NOMO-1 (cell line): ENCODE data around the gene EVC.
"Not testable (repeated sequence)": the region's sequence is repeated elsewhere in the genome, so short reads cannot be mapped to it uniquely, and the experiment has no call there.

Experiments
- DNase-seq, 2 experiments: peaks; one replicate each; lab custom pipeline; 2025; ENCODE audit not compliant: unreplicated experiment in 2 of 2; lab: John Stamatoyannopoulos, UW

The EVC gene

DNA sequence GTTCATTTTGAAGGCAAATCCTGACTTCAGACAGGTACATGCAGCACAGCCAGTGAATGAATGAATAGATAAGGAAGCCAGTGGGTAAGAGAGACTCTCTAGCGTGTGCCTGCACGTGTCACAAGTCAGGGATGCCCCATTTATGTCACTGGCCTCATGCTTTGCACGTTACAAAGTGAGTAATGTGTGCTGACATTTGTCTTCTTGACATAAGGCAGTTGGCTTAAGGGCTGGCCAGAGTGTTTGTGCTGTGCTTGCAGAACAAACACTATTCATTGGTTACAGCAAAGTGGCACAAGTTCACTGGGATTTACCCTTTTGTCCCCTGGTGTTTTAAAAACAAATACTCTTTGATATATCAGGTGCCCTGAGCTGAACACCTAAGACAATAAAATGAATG lies 125.9 kb downstream of the EVC start:
- no peak for DNase-seq

DNA sequence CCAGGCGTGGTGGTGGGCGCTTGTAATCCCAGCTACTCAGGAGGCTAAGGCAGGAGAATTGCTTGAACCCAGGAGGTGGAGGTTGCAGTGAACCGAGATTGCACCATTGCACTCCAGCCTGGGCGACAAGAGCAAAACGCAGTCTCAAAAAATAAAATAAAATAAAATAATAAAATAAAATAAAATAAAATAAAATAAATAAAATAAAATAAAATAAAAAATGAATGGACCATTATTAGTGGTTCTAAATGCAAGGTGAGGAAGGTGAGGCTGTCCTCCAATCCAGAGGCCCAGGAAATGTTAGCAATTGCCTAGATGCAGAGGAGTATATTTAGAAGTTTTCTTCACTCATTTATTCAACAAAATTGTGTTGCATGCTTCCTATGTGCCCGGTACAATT lies 126.5 kb downstream of the EVC start:
- not testable (repeated sequence) for DNase-seq

DNA sequence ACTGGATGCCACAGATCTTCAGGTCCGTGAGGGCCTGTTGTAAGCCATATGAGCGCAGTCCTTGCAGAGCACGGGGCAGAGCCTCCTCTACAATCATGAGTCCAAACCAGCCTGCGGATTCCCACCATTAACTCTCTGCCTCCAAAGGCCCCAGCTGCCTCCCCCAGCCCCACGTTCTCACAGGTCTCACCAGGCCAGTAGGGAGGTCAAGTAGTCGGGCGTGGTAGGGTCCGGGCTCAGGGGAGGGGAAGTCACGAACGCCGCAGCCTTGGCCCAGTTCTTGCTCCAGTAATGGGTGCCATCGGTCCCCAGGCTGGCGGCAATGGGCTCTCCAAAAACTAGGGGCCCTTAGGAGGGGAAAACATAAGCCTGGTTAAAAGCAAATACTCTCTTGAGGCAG lies 128.3 kb downstream of the EVC start:
- no peak for DNase-seq

DNA sequence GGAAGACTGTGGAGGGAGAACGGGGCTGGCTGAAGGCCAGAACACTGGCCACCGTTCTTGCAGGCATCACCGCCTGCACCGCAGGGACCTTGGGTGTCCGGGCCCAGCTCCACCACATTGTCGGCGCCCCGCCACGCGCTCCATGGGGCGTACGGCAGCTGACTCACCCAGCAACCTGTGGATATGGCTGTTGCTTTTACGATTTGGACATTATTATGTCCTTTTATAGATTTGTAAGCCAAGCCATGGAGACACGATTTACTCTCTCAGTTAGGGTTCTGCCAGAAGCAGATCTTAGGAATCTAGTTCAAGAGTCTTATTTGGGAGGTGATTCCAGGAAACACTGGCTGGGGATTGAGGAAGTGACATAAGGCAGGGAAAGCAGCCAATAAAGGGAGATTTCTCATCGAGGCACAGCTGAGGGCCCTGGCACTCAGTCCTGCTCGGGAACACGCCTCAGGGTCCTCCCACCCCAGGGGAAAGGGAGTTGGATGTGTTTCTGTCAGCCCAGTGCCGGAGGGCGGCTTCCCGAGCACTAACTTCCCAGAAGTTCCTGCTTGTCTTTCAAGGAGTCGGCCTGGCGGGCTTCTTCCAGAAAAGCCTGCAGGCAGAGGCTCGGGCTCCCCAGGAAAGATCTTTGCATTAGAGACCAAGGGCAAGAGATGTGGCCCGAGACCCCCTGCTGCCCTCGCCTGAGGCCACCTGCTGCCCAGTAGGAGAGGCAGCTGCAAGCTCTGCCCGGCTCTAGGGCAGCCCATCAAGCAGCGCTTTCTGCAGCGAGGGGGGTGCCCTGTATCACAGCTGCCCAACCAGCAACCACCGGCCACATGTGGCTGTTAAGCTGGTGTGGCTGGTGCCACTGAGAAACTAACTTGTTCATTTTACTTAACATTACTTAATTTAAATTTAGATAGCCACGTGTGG lies 129.0 kb downstream of the EVC start:
- no peak for DNase-seq

DNA sequence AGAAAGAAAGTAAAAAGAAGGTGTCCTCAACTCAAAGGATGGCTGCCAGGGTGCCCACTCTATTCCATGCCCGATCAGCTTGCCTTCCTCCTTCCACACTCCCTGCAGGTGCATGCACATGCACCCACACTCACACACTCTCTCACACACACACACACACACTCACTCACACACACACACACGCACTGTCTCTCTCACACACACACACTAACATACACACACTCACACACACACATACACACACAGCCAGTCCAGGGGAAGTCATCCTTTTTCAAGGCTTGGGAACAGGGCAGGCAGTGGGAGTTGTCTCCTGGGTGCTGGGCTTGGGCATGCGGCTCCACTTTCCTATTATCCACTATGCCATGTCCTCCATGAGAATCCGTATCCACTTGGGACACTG lies 131.5 kb downstream of the EVC start:
- no peak for DNase-seq

DNA sequence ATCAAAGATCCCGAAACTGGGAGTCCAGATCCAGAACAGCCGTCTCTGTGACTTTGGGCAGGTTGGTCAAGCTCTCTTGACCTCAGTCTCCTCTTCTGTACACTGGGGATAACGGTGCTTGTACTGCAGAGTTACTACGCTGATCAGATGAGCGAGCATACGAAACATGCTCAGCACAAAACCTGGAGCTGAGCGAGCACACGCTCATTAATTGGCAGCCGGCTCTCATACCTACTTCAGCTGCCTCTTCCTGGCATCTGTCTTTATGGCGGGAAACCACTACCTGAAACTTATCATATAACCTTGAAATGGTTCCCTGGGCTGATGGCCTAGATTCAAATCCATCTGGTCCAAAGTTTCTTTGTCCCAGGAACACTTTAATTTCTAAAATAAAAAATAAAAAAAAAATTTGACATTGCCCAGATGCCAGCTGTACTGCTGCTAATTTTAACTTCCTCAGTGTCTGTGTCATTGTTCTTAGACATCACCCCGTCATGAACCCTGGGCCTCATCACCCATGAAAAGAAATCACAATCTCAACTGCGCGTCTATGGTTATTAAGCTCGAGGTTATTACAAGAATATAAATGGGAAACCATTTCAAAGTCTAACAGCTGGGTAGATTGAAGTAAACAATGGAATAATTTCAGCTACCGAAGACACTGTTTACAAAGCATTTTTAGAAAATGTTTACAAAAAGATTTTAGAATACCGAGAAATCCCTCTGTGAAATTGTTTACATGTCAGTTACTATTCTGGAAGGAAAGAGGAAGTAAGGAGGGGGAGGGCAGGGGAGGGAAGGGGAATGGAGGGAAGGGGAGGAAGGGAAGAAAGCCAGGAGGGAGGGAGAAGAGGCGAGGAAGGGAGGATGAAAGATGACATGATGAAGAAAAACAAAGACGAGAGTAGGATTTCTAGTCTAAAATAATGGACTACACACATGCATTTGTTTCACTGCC lies 132.9 kb downstream of the EVC start:
- no peak for DNase-seq

DNA sequence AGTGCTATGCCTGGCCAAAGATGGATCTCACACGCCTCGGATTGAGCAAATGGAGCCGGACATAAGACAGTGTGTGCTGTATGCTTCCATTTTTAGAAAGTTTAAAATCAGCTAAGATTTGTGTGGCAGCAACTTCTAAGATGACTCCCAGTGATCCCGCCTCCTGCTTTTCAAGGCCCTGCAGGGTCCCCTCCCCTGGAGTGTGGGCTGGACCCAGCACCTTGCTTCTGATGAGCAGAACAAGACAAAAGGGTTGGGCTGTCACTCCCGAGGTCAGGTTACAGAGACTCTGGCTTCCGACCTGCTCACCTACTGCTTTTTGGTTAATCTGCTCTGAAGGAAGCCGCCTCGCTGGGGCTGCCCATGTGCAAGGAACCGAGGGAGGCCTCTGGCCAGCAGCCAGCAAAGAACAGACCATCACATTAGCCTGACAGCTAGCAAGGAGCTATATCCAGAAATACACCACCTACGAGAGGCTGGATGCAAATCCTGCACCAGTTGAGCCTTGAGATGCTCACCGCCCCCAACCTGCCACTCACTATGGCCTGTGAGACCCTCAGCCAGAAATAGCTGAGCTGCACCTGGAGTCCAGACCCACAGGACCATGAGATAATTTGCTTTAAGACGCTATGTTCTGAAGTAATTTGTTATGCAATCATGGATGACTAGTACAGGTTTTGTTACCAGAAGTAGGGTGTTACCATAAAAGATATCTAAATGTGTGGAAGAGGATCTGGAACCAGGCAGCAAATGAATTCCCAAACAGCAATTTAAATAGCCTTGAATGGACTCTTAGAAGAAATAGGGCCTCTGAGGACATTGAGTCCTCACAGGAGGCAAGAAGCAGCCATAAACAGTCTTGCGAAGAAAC lies 134.3 kb downstream of the EVC start:
- DNase-seq = no peak

DNA sequence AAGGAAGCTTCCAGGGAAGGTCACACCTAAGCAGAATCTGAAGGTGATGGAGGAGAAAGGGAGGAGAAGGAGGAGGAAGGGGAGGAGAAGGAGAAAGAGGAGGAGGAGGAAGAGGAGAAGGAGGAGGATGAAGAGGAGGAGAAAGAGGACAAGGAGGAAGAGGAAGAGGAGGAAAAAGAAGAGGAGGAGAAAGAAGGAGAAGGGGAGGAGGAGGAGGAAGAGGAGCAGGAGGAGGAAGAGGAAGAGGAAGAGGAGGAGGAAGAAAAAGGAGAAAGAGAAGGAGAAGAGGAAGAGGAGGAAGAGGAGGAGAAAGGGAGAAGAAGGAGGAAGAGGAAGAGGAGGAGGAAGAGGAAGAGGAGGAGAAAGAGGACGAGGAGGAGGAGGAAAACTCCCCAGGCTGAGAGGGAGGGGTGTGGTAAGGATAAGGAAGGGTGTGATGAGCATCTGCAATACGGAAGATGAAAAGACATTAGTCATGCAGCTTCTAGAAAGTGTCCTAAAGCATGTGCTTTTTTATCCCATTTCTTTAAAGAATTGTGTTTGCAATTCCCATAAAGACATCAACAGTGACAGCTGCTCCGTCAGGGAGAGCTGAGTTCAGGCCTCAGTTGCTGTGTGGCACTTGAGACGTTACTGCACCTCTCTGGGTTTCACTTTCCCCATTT lies 140.8 kb downstream of the EVC start:
- no peak for DNase-seq

DNA sequence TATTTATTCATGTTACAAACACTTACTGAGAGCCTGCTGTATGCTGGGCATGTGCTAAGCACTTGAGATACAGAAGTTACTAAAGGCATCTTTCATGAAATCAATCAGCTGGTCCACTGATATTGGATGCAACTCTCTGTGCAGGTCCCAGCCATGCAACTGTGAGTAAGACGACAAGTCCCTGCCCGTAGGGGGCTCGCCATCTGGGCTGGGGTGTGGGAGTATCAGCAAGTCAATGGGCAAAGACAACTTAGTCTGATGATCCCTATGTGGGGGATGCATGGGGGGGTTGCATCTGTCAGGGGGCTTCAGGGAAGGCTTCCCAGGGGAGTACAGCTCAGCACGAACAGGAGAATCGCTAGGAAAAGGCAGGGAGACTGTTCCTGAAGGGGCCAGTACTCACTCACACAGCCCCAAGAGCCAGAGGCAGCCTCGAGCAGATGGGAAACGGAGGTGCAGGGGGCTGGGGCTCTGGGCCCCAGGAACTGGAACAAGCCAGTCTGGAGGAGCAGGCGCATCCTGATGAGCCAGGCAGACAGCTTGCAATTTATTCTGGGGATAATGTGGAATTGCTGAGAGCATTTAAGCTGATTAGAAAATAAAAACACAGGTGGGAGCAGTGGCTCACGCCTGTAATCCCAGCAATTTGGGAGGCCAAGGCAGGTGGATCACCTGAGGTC lies 141.7 kb downstream of the EVC start:
- DNase-seq = no peak

DNA sequence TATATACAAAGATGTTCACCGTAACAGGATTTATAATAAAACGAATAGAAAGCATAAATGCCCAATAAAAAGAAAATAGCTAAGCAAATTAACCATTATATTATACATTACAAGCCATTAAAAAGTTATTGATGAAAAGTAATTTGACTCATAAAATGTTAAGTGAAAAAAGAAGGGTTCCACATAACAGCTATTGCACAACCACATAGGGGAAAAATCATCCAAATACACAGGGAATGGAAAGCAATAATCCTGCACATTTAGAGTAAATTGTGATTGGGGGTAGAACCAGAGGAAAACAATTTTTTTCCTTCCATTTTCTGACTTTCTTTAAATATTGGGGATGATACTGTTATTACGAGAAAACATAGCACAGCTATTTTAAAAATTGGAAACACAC lies 143.9 kb downstream of the EVC start:
- DNase-seq = no peak

DNA sequence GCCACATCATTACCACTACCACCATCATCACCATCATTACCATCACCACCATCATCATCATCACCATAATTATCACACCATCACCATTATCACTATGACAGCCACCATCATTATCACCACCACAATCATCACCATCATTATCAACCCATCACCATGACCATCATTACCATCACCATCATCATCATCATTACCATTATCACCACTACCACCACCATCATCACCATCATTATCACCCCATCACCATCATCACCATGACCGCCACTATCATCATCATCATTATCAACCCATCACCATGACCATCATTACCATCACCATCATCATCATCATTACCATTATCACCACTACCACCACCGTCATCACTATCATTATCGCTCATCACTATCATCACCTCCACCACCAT lies 145.4 kb downstream of the EVC start:
- not testable (repeated sequence) for DNase-seq

DNA sequence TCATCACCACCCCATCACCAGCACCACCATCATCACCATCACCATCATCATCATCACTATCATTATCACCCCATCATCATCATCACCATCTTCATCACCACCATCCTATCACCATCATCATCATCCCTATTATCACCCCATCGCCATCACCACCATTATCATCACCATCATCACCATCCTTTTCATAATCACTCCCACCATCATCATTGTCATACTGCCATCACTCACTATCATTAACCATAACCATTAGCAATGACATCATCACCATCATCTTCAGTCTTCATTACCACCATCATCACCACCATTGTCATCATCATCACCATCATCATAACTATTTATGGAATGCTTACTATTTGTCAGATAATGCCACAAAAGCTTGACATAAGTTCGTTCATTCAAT lies 146.2 kb downstream of the EVC start:
- DNase-seq = no peak

DNA sequence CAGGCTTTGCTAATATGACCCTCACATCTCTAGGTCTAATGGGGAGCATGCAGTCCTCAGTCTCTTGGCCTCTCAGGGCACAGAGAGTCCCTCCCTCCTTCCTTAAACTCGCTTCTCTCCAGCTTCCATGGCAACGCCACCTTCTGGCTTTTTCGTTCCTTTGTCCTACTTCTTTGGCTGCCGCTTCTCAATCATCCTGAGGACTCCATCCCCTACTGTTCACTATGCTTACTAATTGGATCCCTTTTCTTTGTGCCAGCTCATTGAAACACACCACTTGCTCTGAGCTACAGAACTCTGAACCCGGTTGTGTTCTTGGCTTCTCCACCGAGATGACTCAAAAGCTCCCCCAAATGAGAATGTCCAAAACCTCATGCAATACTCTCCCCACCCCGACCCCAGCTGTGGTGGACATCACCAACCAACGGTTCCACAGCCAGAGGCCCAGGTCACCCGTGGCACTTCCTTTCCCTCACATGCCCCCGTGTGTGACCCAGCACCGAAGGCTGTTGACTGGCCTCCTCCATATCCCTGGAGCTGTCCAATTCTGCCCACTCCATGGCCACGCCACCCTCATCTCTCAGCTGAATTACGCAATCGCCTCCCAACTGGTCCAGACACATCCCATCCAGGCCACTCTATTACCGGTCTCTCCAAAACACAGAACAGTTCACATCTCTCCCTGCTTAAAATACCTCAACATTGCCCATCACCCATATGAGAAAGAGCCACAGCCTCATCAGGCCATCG lies 147.2 kb downstream of the EVC start:
- DNase-seq = no peak

DNA sequence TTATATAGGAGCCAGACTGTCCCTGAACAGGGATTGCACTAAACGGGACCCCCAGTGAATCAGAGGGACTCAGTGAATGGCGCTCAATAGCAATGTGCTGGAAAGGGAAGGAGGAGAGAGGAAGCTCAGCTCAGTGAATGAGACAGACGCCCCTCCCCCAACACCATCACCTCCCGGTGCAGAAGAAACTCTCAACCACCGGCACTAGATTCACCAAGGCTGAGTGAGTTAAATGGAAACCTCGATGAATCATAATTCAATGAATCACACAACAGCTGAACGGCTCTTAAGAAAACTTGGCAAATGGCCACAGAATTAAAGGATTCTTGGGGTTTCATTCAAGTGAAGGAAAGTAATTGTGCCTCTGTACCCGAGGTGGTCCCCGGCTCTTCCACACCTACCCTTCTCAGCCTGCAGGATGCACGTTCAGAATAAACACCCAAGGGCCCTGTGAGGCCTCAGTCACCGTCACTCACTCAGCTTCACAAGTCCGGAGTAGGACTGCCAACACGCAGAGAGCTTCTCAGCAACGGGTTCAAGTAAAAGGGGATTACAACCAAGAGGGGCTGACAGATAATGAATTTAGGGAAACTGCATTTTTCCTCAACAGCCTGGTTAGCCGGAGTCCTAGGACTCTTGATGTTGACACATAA lies 152.6 kb downstream of the EVC start:
- DNase-seq = no peak
